H9 (cell line): ENCODE data around the gene ATXN7L3. TPM values are rescaled to one million over a fixed set of nuclear protein-coding genes. Genes with fewer than 3 reads are reported as not detected.

Source experiments
- DNase-seq: peaks from one replicate; pipeline ENCODE4 v3.0.0-alpha.2; 2017
- H2AFZ ChIP-seq: one replicate; pipeline ENCODE4 v1.6.1; 2013; ENCODE audit warnings: mild to moderate bottlenecking, low read length, control low read depth, moderate library complexity
- H2AK5ac ChIP-seq: 2 replicates; pipeline ENCODE4 v1.6.1; 2013; ENCODE audit warnings: low read length, control low read depth, mixed read lengths; ENCODE audit not compliant: insufficient read length
- H2BK120ac ChIP-seq: one replicate; pipeline ENCODE4 v1.6.1; 2013; ENCODE audit warnings: low read depth, mild to moderate bottlenecking, low read length, control low read depth, inconsistent platforms; ENCODE audit not compliant: poor library complexity, severe bottlenecking
- H2BK12ac ChIP-seq: 2 replicates; pipeline ENCODE4 v1.6.1; 2013; ENCODE audit warnings: low read length, control low read depth, mixed read lengths, low read depth; ENCODE audit not compliant: insufficient read length
- H2BK15ac ChIP-seq: 2 replicates; pipeline ENCODE4 v1.6.1; 2013; ENCODE audit warnings: low read depth, low read length, control low read depth
- H2BK20ac ChIP-seq: one replicate; pipeline ENCODE4 v1.6.1; 2013; ENCODE audit warnings: low read depth, mild to moderate bottlenecking, low read length, control low read depth, inconsistent platforms; ENCODE audit not compliant: poor library complexity, severe bottlenecking
- H2BK5ac ChIP-seq: 2 replicates; pipeline ENCODE4 v1.6.1; 2013; ENCODE audit warnings: low read length, control low read depth, mixed read lengths; ENCODE audit not compliant: insufficient read length
- H3K14ac ChIP-seq: 2 replicates; pipeline ENCODE4 v1.6.1; 2013; ENCODE audit warnings: low read length, control low read depth; ENCODE audit not compliant: insufficient read depth
- H3K18ac ChIP-seq: 2 replicates; pipeline ENCODE4 v1.6.1; 2013; ENCODE audit warnings: low read depth, mild to moderate bottlenecking, mixed read lengths, low read length, control low read depth; ENCODE audit not compliant: insufficient read length
- H3K23ac ChIP-seq: 2 replicates; pipeline ENCODE4 v1.6.1; 2013; ENCODE audit warnings: low read length, control low read depth, mixed read lengths, low read depth; ENCODE audit not compliant: insufficient read length
- H3K23me2 ChIP-seq: 2 replicates; pipeline ENCODE4 v1.6.1; 2013; ENCODE audit warnings: low read depth, mild to moderate bottlenecking, mixed read lengths, low read length, control low read depth; ENCODE audit not compliant: insufficient read length, poor library complexity, severe bottlenecking
- H3K27ac ChIP-seq: 2 replicates; pipeline ENCODE4 v1.5.1; 2013; ENCODE audit warnings: low read length, control low read depth, mixed read lengths, low read depth; ENCODE audit not compliant: insufficient read length
- H3K27me3 ChIP-seq: 2 replicates; pipeline ENCODE4 v1.6.1; 2013; ENCODE audit warnings: low read length, control low read depth, inconsistent platforms; ENCODE audit not compliant: insufficient read depth
- H3K4ac ChIP-seq: 2 replicates; pipeline ENCODE4 v1.6.1; 2013; ENCODE audit warnings: low read depth, mild to moderate bottlenecking, control low read depth, inconsistent platforms, low read length, moderate library complexity
- H3K4me1 ChIP-seq: 2 replicates; pipeline ENCODE4 v1.6.1; 2013; ENCODE audit warnings: low read length, control low read depth, inconsistent platforms; ENCODE audit not compliant: insufficient read depth
- H3K4me2 ChIP-seq: 2 replicates; pipeline ENCODE4 v1.6.1; 2013; ENCODE audit warnings: low read length, control low read depth, mixed read lengths; ENCODE audit not compliant: insufficient read length, insufficient read depth
- H3K56ac ChIP-seq: 2 replicates; pipeline ENCODE4 v1.6.1; 2013; ENCODE audit warnings: low read depth, mild to moderate bottlenecking, mixed read lengths, low read length, control low read depth; ENCODE audit not compliant: insufficient read length
- H3K79me1 ChIP-seq: 2 replicates; pipeline ENCODE4 v1.6.1; 2013; ENCODE audit warnings: low read depth, mild to moderate bottlenecking, moderate library complexity, low read length, control low read depth, inconsistent platforms; ENCODE audit not compliant: insufficient read depth, poor library complexity, severe bottlenecking
- H3K79me2 ChIP-seq: 2 replicates; pipeline ENCODE4 v1.6.1; 2013; ENCODE audit warnings: low read length, control low read depth, inconsistent platforms; ENCODE audit not compliant: insufficient read depth
- H3K9ac ChIP-seq: 2 replicates; pipeline ENCODE4 v1.6.1; 2013; ENCODE audit warnings: low read length, control low read depth, mixed read lengths; ENCODE audit not compliant: insufficient read length; ENCODE audit errors: extremely low read depth
- H3K9me3 ChIP-seq: one replicate; pipeline ENCODE4 v1.6.1; 2013; ENCODE audit warnings: low read depth, low read length, inconsistent platforms; ENCODE audit not compliant: control insufficient read depth
- H3T11ph ChIP-seq: one replicate; pipeline ENCODE4 v1.6.1; 2013; ENCODE audit warnings: mild to moderate bottlenecking, low read length, control low read depth, inconsistent platforms
- H4K20me1 ChIP-seq: one replicate; pipeline ENCODE4 v1.6.1; 2013; ENCODE audit not compliant: control insufficient read depth, insufficient read length, insufficient read depth
- H4K5ac ChIP-seq: 2 replicates; pipeline ENCODE4 v1.6.1; 2013; ENCODE audit warnings: low read depth, mild to moderate bottlenecking, mixed read lengths, low read length, control low read depth; ENCODE audit not compliant: insufficient read length
- H4K8ac ChIP-seq: replicated peaks from 2 replicates; pipeline ENCODE4 v1.6.1; 2013; ENCODE audit warnings: low read length, control low read depth, mixed read lengths, low read depth; ENCODE audit not compliant: insufficient read length
- H4K91ac ChIP-seq: 2 replicates; pipeline ENCODE4 v1.6.1; 2013; ENCODE audit warnings: low read depth, mild to moderate bottlenecking, moderate library complexity, mixed read lengths, low read length, control low read depth; ENCODE audit not compliant: insufficient read length
- H3K27ac Mint-ChIP-seq, 3 experiments: 2 replicates in 2 of 3; 3 replicates in 1 of 3; pipeline ENCODE4 v1.8.0; 2020 to 2021; ENCODE audit warnings: mixed read lengths in 3 of 3, mild to moderate bottlenecking in 1 of 3, moderate library complexity in 1 of 3
- H3K27me3 Mint-ChIP-seq: 2 replicates; pipeline ENCODE4 v1.8.0; 2021; ENCODE audit warnings: low read depth, mild to moderate bottlenecking, moderate library complexity, mixed read lengths
- H3K36me3 Mint-ChIP-seq, 3 experiments: 2 replicates in 2 of 3; 3 replicates in 1 of 3; pipeline ENCODE4 v1.8.0; 2020 to 2021; ENCODE audit warnings: low read depth in 3 of 3, mixed read lengths in 3 of 3; ENCODE audit not compliant: insufficient read depth in 1 of 3
- H3K4me1 Mint-ChIP-seq, 2 experiments: 2 replicates each; pipeline ENCODE4 v1.8.0; 2020; ENCODE audit warnings: mixed read lengths in 2 of 2
- H3K4me3 Mint-ChIP-seq, 2 experiments: 2 replicates in 1 of 2; 3 replicates in 1 of 2; pipeline ENCODE4 v1.8.0; 2020 to 2021; ENCODE audit warnings: mild to moderate bottlenecking in 2 of 2, mixed read lengths in 2 of 2, moderate library complexity in 1 of 2
- H3K9me3 Mint-ChIP-seq, 2 experiments: 2 replicates in 1 of 2; 3 replicates in 1 of 2; pipeline ENCODE4 v1.8.0; 2020; ENCODE audit warnings: mild to moderate bottlenecking in 2 of 2, mixed read lengths in 2 of 2, moderate library complexity in 1 of 2
- CTCF ChIP-seq: fragments of 200-600 bp; sonication (generic); conservative IDR thresholded peaks from 3 replicates; pipeline ENCODE4 v1.8.0; 2021; ENCODE audit warnings: antibody characterized with exemption, mild to moderate bottlenecking
- WGBS: extraction: QIAGEN DNeasy Blood & Tissue Kit; methylation state at CpG from one replicate; pipeline ENCODE4 v1.1.7; 2013; ENCODE audit warnings: missing lambda C conversion rate, low lambda C conversion rate, mixed read lengths; ENCODE audit not compliant: insufficient read length; ENCODE audit errors: extremely low coverage; 5-methylcytosine and 5-hydroxymethylcytosine counted together
- total RNA-seq: library from RNA; stranded (reverse); gene quantifications from 2 replicates; pipeline ENCODE4 v1.2.1, GENCODE V29; 2021

ATXN7L3 gene
- total RNA-seq, 1 experiment from 2014 or later: 125 TPM

- Histone ChIP-seq H3K14ac (no peak within 1 kb of the TSS; the same call in 1 of the 2 replicates), H3K9ac (no peak within 1 kb of the TSS), H4K8ac (no peak within 1 kb of the TSS), H3K18ac (no peak within 1 kb of the TSS), H3K27ac (no peak within 1 kb of the TSS), H4K91ac (no peak within 1 kb of the TSS), H2BK20ac (no peak within 1 kb of the TSS), H4K20me1 (peaks cover 3% of the 10 kb centered on the region), H3K9me3 (no peaks in the 10 kb centered on the region), H3K79me2 (no peaks in the 10 kb centered on the region), H2BK15ac (no peak within 1 kb of the TSS), H3K4me1 (no peaks in the 10 kb centered on the region; the same call in 1 of the 2 replicates), H3K4me2 (no peak within 1 kb of the TSS), H3K56ac (no peak within 1 kb of the TSS), H2BK12ac (no peak within 1 kb of the TSS), H2BK120ac (no peak within 1 kb of the TSS), H3K27me3 (no peaks in the 10 kb centered on the region), H2AFZ (no peak within 1 kb of the TSS), H3K79me1 (no peaks in the 10 kb centered on the region), H3K4ac (no peak within 1 kb of the TSS), H4K5ac (no peak within 1 kb of the TSS), H2AK5ac (no peak within 1 kb of the TSS), H3K23me2 (no peaks in the 10 kb centered on the region), H3T11ph (no peak within 1 kb of the TSS), H3K23ac (no peak within 1 kb of the TSS), H2BK5ac (no peak within 1 kb of the TSS)
- H3K36me3 Mint-ChIP-seq: peaks cover 4 to 8% (median 6%) of the 10 kb centered on the region in 3 experiments
- no CpG with 5 or more reads among the region's 21 CpGs for WGBS
- TF ChIP-seq CTCF: peak; percentile 32; the same call in 2 of the 3 replicates
- peak within 1 kb of the TSS in 1 of 3 experiments; percentile 58; a peak in 1 of 7 replicates for H3K27ac Mint-ChIP-seq
- DNase-seq: peak; percentile 72
- H3K9me3 Mint-ChIP-seq: no peaks in the 10 kb centered on the region
- H3K27me3 Mint-ChIP-seq: peaks cover 2% of the 10 kb centered on the region; the same call in 1 of the 2 replicates
- no peak within 1 kb of the TSS; a peak in 1 of 5 replicates for H3K4me3 Mint-ChIP-seq
- H3K4me1 Mint-ChIP-seq: peaks cover 17 to 31% of the 10 kb centered on the region in 2 experiments
Observed at GRCh38 chr17:44170499-44171201, 29.0 kb downstream of the ATXN7L3 start, which contains the start of gene ASB16. ASB16 (plus strand) TSS chr17:44170704; CDS start chr17:44170790, 86 bp downstream.
